NT2/D1 (cell line): Measurements from ENCODE around the gene OSBPL2.

Experiments
- DNase-seq: peaks from one replicate; pipeline ENCODE4 v3.0.0-alpha.2; 2011; ENCODE audit warnings: low read depth, low spot score
- H3K27me3 ChIP-seq: 2 replicates; pipeline ENCODE4 v1.6.0; 2011; ENCODE audit warnings: mild to moderate bottlenecking; ENCODE audit not compliant: insufficient read length, insufficient read depth
- H3K36me3 ChIP-seq: 2 replicates; pipeline ENCODE4 v1.6.1; 2011; ENCODE audit warnings: mild to moderate bottlenecking, low read length, mixed read lengths; ENCODE audit not compliant: insufficient read depth, insufficient read length
- H3K4me1 ChIP-seq: 2 replicates; pipeline ENCODE4 v1.5.1; 2011; ENCODE audit not compliant: insufficient read depth, insufficient read length
- H3K4me3 ChIP-seq: 2 replicates; pipeline ENCODE4 v1.5.1; 2011; ENCODE audit warnings: low read depth; ENCODE audit not compliant: insufficient read length
- H3K9ac ChIP-seq: 2 replicates; pipeline ENCODE4 v1.6.0; 2011; ENCODE audit warnings: low read depth; ENCODE audit not compliant: insufficient read length
- H3K9me3 ChIP-seq: 2 replicates; pipeline ENCODE4 v1.5.1; 2011; ENCODE audit warnings: mild to moderate bottlenecking, low read length; ENCODE audit not compliant: insufficient read depth
- SUZ12 ChIP-seq: IDR thresholded peaks from 2 replicates; pipeline ENCODE4 v1.6.1; 2011; ENCODE audit not compliant: insufficient read length, insufficient read depth; ENCODE audit errors: extremely low read depth
- YY1 ChIP-seq: IDR thresholded peaks from 2 replicates; pipeline ENCODE4 v1.6.1; 2011; ENCODE audit not compliant: insufficient read length, insufficient read depth
- ZNF274 ChIP-seq: IDR thresholded peaks from 2 replicates; pipeline ENCODE4 v1.6.1; 2011; ENCODE audit warnings: mild to moderate bottlenecking, low read depth, low read length

Gene OSBPL2

DNA sequence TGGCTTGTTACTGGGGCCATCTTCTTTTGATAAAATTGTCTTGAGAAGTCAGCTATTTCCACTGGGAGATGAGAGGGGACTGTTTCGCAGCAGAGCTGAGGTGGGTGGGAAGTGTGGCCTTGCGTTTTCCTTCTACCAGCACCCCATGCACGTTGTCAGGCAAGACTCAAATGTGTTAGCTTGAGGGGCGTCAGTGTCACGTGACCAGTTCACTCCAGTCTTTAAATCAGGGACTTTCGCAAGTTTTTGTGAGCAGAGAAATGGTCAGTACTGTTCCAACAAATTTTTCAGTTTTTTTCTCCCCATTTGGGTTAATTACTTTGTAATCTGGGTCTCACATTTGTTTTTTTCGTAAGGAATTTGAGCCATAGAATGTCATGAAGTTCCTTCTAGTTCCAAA lies 43.8 kb downstream of the OSBPL2 start:
- peaks cover 76% of the 10 kb centered on the region for H3K36me3 ChIP-seq
- TF ChIP-seq YY1 (no peak), ZNF274 (no peak), SUZ12 (no peak)
- DNase-seq, result no peak

DNA sequence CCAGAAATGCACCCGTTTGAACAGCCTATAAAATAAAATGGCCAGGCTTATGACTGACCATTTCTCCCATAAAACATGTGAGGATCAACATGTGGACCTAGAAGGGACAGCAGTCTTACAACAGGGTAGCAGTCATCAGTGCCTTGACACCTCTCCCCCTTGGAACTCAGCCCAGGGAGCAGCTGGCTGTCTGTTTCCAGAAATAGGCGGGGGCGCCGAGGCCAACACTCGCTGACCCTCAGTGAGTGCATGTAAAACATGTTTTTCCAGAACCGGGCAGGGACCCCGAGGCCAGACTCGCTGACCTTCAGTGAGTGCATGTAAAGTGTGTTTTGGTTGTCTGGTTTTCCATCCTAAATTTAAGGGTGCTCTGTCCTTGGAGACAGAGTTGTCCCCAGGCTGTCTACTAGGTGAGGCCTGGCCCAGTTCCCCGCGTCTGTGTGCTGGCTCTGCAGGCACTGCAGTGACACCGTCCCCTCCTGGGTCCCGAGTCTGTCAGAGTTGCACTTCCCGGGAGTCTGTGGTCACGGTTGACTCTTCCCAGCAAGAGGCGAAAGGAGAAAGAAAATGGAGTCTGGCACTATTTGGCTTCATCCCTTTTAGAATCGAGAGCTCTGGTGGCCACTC lies 44.7 kb downstream of the OSBPL2 start:
- DNase-seq, result no peak
- H3K36me3 ChIP-seq, result peaks cover 73% of the 10 kb centered on the region
- no peaks in the 10 kb centered on the region for H3K27me3 ChIP-seq

More for the DNA sequence above, 43.8 kb downstream of the OSBPL2 start:
- H3K4me3 ChIP-seq, result no peak overlapping the region
- H3K9me3 ChIP-seq, result no peaks in the 10 kb centered on the region
- no peaks in the 10 kb centered on the region for H3K4me1 ChIP-seq
- H3K9ac ChIP-seq, result no peak overlapping the region
- H3K27me3 ChIP-seq, result no peaks in the 10 kb centered on the region

DNA sequence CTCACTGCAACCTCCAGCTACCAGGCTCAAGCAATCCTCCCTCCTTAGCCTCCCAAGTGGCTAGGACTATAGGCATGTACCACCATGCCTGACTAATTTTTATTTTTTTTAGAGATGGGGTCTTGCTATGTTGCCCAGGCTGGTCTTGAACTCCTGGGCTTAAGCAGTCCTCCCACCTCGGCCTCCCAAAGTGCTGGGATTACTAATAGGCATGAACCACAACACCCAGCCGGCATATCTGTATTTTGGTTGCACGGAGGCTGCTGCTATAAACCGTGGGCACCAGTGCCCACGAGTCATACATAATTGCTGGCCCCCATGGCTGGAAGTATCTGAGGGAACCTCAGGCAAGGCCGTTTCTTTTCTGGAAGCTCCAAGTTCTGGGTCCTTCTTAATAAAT lies 46.1 kb downstream of the OSBPL2 start:
- no peak for DNase-seq
- no peak for TF ChIP-seq ZNF274
- TF ChIP-seq YY1, result no peak

More for the DNA sequence above, 44.7 kb downstream of the OSBPL2 start:
- H3K4me3 ChIP-seq, result no peak overlapping the region
- H3K9ac ChIP-seq, result no peak overlapping the region
- H3K4me1 ChIP-seq, result no peaks in the 10 kb centered on the region
- no peaks in the 10 kb centered on the region for H3K9me3 ChIP-seq
- TF ChIP-seq ZNF274 (no peak), SUZ12 (no peak), YY1 (no peak)

DNA sequence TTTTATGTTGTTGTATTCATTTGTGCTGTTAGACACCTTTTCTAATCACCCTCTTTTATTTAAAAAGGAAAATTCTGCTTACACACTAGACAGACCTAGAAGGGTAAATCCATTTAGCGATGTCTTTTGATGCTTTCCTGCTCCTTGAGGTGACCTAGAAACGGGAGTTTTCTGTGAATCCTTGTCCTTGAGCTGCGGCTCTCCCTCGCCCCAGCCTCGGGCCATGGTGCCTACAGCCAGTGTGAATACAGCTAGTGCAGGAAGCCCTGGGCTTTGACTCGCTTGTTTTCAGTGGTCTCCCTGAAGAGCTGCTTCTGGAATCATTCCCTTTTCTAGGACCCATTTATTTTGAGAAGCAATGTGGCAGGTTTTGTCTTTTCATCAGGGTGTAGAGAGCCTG lies 46.8 kb downstream of the OSBPL2 start:
- no peak for DNase-seq
- no peaks in the 10 kb centered on the region for H3K27me3 ChIP-seq
- no peak overlapping the region for H3K4me3 ChIP-seq
- no peak for TF ChIP-seq YY1
- no peak for TF ChIP-seq SUZ12
- no peak for TF ChIP-seq ZNF274
- no peaks in the 10 kb centered on the region for H3K9me3 ChIP-seq
- no peaks in the 10 kb centered on the region for H3K4me1 ChIP-seq
- H3K9ac ChIP-seq, result no peak overlapping the region
- H3K36me3 ChIP-seq, result peaks cover 65% of the 10 kb centered on the region

More for the DNA sequence above, 46.1 kb downstream of the OSBPL2 start:
- no peaks in the 10 kb centered on the region for H3K9me3 ChIP-seq
- no peaks in the 10 kb centered on the region for H3K27me3 ChIP-seq
- H3K4me3 ChIP-seq, result no peak overlapping the region
- H3K4me1 ChIP-seq, result no peaks in the 10 kb centered on the region
- no peak overlapping the region for H3K9ac ChIP-seq
- peaks cover 69% of the 10 kb centered on the region for H3K36me3 ChIP-seq

DNA sequence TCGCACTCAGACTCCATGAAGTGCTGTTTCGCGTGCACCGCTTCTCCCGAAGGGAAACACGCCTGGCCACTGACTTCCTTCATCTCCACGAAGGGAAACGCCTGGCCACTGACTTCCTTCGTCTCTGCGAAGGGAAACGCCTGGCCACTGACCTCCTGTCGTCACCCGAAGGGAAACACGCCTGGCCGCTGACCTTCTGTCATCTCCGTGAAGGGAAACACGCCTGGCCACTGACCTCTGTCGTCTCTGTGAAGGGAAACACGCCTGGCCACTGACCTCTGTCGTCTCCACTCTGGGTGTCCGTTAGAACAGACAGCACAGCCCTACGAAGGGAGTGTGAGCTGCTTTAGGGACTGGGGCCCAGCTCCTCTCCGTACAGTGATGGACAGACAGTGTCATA lies 47.4 kb downstream of the OSBPL2 start:
- TF ChIP-seq SUZ12 (no peak), ZNF274 (no peak)
- DNase-seq, result no peak
- no peaks in the 10 kb centered on the region for H3K9me3 ChIP-seq
- H3K27me3 ChIP-seq, result no peaks in the 10 kb centered on the region
- H3K9ac ChIP-seq, result no peak overlapping the region
- peaks cover 60% of the 10 kb centered on the region for H3K36me3 ChIP-seq
- H3K4me1 ChIP-seq, result no peaks in the 10 kb centered on the region
- H3K4me3 ChIP-seq, result no peak overlapping the region

DNA sequence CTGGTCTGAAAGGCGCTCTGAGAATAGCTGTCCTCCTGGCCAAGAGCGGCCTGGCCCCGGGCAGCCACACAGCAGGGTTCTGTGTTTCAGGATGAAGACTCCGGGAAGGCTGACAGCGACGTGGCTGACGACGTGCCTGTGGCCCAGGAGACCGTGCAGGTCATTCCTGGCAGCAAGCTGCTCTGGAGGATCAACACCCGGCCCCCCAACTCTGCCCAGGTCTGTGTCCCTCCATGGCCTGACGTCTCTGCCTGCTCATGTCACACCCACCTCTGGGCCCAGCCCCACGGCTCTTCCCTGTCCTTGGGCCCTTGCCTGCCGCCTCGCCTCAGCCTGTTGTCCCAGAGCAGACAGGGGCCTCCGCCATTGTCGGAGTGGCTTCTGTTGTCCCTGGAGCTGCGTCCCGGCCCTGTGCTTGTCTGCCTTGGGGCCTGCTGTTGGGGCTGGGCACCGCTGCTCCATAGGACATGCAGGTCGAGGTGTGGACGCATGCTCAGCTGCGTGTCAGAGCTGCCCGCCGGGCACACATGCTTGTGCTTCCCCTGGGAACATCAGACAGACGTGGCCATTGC lies 48.3 kb downstream of the OSBPL2 start:
- Histone ChIP-seq H3K4me1 (no peaks in the 10 kb centered on the region), H3K27me3 (no peaks in the 10 kb centered on the region), H3K4me3 (no peak overlapping the region), H3K9ac (no peak overlapping the region), H3K9me3 (no peaks in the 10 kb centered on the region), H3K36me3 (peaks cover 58% of the 10 kb centered on the region)
- DNase-seq, result no peak
- TF ChIP-seq ZNF274, result no peak
- TF ChIP-seq SUZ12, result no peak
- no peak for TF ChIP-seq YY1

DNA sequence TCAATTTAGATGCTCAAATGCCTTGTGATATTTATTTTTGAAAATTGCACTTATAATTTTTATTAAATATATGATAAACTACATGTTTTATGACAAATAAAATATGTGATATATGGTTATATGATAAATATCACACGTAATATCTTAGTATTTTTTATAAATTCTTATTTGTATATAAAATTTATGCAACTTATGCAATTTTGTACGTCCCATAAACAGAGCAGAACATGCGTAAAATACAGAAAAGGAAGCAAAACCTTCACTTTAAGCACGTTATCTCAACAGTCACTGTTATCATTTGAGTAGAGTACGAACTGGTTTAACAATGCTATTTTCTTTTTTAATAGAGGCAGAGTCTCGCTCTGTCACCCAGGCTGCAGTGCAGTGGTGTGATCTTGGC lies 48.8 kb downstream of the OSBPL2 start:
- no peaks in the 10 kb centered on the region for H3K9me3 ChIP-seq
- TF ChIP-seq ZNF274 (no peak), YY1 (no peak), SUZ12 (no peak)
- DNase-seq, result no peak
- H3K27me3 ChIP-seq, result no peaks in the 10 kb centered on the region
- no peak overlapping the region for H3K9ac ChIP-seq
- no peak overlapping the region for H3K4me3 ChIP-seq
- H3K36me3 ChIP-seq, result peaks cover 57% of the 10 kb centered on the region
- H3K4me1 ChIP-seq, result no peaks in the 10 kb centered on the region
